HG03571 (cell line): ENCODE data around the gene DCAF6.

Source experiments
- ATAC-seq: cut with Tn5 transposase; IDR thresholded peaks from one replicate; pipeline ENCODE4 v1.9.1; 2021; ENCODE audit not compliant: unreplicated experiment

The DCAF6 gene

DNA sequence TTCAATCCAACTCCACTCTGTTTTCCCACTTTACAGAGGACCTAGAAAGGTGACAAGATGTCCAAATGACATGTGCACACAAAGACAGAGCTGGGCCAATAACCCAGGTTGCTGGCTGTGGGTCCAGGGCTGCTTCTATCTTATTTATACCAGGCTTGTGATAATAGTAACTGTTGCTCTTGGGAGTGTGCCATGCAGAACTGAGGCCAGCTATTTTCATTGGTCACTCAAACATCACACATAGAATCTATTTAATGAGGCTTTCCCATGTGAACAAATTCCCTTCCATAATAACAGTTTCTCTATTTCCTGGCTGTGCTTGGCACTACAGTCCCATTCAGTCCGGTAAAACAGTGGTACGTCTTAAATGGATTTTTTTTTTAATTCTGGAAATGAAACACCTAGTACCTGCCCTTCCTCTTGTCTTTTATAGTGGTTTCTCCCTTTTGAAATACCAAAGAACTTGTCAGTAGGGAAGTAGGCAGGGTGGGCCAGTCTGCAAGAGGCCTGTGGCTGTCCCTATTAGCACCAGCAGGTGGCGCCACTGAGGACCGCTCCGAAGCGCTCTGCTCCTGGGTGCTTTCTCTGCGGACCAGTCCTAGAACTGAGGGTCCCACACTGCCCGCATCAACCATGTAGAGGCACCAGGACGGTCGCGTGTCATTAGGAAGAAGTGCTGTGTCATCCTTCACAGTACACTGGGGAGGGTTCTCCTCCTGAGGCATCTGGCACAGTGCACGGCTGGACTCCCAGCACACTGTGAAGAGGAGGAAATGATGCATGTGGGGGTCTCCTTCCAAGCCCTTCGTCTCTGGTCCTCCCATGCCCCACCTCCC lies 148.1 kb downstream of the DCAF6 start:
- ATAC-seq, result no peak

DNA sequence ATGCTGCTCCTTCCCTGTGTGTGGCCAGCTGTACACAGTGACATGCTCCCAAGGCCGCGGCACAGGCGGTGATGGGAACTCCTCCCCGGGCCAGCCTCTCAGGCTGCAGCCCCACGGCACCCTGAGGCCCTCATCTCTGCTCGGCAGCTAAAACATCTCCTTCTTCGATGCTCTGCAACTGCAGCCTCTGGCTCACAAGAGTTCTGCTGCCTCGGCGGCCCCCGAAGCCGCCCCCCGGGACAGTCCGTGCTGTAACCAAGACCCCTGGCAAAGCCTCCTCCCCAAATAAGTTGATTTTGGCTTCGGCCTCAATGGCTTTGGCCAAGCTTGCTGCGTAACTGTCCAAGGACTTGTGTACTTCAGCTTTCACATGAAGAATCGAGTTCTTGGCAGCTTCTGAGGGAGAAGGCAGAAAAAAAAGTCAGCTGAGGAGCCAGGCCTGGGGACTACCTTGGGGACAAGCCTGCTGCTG lies 149.0 kb downstream of the DCAF6 start:
- no peak for ATAC-seq

DNA sequence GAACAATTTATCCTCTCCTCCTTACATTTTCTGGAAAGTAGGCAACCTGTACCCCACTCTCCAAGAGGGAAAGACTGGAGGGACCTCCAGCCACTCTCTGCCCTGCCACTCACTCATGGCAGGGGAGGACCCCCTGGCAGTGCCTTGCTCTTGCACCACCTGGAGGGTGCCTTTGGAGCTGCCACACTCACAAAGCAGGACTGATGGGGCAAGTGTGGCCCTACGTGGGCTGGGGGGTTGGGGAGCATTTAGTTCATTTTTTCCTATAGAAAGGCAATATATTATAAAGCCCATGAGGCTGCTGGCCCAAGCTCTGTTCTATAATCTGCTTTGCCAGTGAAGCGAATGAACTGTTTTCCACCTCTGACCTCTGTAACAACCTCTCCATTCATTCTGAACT lies 150.0 kb downstream of the DCAF6 start:
- no peak for ATAC-seq

DNA sequence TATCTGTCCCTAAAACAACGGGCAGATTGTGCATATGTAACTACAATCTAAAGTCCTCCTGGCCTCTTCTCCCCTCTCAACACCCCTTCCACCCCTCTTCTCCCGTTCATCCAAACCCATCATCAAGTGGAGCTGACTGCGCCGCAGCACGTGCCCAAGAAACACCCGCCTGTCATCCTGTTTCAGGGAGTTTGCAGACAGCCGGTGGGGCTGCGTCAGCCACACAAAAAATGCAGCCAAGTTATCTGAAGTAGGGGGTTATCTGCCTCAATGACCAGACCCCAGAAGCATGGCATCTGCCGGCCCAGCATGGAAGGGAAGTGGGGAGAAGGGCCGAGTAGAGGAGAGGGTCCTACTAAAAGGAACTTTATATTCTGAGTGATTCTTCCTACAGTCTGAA lies 151.2 kb downstream of the DCAF6 start:
- ATAC-seq, result no peak

DNA sequence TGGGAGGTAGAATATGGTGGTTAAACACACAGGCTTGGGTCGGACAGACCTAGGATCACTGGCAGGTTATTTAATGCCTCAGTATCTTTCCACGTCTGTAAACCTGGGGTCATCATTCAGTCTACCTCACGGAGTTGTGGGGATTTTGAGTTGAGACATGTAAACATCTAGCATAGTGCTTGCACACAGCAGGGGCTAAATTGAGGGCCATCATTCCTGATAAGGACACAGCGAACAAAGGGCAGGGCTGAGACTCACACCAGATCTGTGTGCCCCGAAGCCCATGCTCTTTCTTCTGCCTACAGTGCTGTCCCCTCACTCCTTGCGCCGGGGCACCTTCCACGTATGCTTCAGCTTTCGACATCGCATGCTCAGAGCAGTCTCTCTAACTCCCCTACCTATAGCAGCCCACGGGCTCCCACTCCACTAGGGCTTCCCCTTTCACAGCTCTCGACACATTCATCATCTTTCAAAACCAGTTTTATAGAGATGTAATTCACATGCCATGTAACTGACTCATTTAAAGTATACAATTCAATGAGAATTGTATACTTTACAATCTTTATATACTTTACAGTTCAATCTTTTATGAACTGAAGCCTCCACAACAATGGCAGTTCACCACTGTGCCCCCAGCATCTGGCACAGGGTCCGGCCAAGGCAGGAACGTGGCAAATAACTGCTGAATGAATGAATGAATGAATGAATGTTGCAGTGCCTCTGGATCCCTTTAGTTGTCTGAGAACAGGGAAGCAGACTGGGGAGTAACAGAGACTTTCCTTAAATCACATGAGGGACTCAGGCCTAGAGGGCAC lies 152.2 kb downstream of the DCAF6 start:
- ATAC-seq, result no peak

DNA sequence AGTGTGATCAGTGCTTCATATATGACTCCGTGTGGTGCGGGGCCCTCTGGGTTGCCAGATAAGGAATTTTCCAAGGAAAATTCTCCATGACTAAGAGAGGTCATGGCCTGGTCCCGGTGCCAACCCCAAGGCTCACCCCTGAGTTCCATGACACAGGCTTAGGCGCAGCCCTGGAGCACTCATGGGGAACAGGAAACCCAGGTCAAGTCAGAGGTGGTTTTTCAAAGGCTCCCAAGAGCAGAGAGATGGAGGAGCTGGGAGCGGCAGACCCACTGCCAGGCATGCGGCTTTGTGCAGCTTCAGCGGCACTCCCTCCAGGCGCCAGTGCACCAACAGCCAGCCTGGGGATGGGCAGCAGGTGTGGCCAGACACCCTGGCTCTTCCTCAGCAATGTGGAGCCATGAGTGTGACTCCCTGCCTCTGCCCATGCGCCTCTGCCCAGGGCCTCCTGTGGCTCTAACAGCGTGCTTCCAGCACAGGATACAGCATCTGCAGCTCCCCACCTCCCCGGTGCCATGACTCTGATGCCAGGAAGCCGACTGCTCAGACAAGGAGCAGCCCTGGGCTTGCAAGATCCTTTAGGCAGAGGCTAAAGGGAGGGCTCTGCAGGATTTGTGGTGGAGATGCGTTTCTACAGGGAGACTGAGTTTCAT lies 153.0 kb downstream of the DCAF6 start:
- no peak for ATAC-seq

DNA sequence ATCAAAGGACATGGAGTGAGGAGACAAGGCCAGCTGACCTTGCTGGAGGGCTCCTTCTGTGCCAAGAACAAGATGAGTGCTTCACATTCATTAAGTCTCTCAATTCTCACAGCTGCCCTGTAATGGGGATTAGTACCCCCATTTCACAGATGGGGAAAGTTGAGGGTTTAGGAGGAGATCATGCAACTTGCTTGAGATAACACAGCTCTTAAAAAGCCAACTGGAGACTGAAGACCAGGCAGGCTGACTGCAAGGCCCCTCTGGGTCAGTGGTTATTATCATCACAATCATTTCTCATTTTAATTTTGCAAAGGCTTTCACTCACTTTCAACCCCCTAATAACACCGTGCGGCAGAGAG lies 153.5 kb downstream of the DCAF6 start:
- ATAC-seq, result no peak

DNA sequence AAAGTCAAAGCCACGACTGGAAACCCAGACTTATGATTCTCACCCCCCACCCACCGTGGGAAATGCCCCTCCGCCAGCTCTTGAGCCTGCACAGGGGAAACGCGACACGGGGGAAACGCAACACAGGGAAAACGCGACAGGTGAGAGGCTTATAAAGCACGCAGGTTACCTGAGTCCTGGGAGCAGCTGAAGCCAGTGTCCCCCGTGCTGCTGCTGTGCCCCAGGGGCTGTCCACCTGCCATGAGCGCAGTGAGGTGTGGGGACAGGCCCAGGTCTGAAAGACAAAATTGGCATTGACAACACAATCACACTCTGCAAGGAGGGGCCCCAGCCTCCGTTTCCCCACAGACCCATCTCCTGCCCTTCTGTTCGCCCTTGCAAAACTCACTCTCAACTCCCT lies 153.9 kb downstream of the DCAF6 start:
- no peak for ATAC-seq

DNA sequence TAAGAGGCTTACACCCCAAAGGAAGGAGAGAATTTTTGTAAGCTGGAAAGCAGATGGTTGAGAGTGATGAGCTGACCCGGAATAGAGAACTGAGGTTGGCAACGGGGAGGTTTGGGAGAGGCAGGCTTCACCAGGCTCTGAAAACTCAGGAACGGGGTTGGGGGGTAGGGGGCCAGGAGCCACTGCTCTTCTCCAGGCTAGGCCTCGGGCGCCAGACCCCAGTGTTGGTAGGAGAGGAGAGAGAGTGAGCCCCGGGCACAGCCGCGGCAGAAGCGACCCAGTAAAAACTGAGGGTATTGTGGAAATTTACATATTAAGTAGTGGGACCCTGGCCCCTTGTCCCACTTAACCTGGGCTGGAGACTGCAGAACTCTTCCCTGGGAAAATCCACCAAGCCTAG lies 154.6 kb downstream of the DCAF6 start:
- ATAC-seq, result no peak

DNA sequence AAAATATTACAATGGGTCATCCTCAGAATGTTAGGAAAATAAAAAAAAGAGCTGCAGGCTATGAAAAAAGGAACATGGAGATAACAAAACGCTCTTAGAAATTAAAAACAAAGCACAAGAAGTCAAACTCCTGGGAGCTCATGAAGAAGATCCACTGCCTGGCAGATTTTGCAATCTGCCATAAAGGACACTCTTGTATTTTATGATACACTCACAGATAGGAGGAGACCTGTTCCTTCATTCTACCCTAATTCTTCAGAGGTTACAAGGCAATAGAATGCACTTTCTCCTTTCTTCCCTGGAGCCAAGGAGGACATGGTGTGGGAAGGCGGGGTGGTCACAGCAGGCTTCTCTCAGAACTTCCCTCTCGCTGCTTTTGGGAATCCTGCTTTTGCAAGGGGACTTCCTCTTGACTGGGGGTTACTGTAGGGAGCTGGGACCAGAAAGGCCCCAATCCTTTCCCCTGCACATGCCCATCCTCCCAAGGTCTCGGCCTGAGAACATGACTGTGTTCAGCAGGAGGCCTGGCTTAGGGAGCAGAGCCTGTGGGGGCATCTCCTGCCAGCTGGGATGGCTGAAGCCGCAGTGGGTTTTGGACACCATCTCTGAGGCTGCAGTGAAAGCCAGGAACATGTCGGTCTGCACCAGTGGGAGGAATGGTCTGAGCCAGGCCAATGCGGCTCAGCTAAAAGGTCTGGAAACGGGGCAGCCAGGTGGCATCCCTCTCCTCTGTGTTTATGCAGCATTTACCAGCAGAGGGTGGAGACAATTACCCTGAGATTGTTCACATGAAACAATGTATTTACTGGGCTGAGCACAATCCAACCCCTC lies 155.5 kb downstream of the DCAF6 start:
- no peak for ATAC-seq

DNA sequence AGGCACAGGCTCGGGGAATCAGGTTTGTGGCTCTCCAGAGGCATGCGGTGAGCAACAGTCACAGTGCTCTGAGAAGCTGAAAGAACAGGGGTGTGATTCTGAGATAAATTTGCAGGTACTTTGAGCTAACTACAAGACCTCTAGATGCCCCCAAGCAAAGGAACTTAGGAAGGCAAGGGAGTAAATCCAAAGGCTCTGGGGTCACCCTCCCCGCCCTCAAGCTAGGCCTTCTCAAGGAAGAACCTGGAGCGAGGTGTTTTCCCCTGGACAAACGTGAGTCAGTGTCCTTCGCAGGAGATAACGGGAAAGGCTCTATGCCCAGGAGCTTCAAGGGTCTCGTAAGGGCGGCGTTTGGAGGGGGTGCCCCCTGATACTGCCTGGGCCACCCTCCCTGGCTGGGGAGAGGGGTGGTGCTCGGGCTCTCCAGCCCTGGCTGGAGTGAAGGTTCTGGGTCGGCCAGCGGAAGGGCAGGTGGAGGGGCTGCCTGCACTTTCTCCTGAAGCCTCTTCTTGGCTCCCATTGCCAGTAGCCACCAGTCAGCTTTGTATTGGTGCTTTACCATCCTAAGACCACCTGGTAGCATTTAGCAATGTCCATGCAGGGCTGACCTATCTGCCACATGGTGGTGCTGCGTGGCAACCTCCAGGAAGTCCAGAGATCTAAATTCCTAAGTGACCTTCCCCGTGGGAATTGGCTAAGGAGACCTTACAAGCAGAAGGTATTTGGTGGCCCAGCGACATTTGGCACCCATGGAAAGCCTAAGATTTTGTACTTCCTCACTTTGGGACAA lies 156.3 kb downstream of the DCAF6 start:
- ATAC-seq, result no peak

DNA sequence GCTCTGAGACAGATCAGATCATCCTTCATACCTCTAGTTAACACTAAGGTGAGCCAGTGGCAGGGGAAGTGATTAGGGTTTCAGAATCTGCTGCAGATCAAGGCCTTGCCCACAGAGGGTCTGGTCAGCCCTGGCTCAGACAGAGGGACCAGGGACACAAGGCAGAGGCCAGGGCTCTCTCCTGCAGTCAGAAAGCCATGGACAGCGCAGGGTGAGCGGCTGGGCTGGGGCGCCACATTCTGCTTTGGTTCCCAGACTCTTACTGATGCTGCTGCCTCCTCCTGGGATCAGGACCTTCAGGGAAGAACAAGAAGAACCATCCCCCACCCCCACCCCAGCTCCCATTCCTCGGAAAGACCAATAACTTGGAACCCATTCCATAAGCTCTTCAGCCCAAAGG lies 157.1 kb downstream of the DCAF6 start:
- no peak for ATAC-seq

DNA sequence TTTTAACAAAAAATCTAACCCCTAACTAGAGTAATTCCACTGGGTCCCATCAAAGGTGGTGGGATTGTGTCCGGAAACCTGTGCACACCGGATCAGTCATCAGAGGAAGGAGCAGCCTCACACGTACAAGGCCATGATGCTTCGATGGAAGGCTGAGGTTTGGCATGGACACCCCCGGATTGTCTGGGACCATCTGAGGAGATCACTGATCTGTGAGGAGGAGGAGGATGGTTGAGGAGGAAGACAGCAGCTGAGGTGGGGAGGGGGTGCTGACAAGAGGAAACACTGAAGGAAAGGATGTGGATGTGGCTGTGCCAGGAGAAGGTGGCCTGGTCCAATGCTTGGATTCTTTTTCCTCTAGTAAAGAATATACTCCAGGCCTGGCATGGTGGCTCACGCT lies 159.0 kb downstream of the DCAF6 start:
- ATAC-seq, result no peak

DNA sequence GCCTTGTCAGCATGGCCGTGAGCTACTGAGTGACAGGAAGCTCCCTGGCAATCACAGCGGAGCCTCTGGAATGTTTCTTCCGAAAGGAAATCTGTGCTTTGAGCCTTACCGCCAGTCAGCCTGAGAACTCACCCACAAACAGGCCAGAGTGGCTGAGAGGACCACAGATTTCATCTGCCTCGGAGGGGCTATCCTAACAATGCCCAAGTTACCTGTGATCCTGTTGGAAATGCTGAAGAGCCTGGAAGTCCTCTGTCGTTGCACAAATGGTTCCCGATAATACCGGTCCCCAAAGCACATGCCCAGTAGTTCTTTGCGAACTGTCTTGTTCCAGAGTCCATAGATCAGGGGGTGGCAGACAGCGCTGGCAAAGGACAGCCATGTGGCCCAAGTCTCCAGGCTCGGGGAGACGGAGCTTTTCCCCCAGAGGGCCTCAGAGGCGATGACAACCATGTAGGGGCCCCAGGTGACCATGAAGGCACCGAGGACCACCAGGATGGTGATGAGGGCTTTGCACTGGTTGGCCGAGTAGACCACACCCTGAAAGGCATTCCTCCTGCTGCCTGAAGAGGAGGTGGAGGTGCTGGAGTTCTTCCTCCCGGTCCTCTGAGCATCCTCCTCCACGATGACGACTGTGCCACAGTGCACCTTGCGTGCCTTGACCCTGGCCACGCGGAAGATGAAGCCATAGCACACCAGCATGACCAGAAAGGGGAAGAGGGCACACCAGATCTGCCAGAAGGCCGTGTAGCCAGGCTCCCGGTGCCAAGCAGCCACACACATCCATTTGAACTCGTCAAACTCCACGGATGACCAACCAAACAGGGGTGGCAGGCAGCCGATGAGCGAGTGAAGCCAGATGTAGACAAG lies 160.0 kb downstream of the DCAF6 start:
- ATAC-seq, result no peak

DNA sequence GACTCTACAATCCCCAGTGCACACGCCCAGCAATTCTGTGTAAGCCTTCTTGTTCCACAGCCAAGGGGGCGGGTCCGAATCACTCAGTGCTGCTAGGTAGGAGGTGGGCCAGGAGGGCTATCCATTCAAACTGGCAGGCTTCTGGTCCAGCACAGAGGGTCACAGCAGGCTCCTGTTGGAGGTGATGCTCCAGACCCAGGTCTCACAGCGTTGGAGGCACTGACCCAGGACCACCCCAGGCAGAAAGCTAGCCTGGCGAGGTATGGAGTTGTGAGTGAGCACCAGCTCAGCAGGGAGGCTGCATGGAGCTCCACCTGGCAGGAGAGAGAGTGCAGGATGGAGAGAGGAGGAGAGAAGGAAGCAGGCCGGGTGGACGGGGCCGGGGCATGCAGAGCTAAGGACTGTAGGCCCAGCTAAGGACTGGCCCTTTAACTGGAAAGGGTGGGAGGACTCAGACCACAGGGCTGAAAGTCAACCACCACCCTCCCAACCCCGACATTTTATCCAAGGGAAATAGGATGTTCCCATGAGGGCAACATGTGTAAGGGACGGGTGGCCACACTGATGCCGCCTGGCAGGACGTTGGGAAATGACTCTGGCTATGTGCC lies 161.5 kb downstream of the DCAF6 start:
- no peak for ATAC-seq

DNA sequence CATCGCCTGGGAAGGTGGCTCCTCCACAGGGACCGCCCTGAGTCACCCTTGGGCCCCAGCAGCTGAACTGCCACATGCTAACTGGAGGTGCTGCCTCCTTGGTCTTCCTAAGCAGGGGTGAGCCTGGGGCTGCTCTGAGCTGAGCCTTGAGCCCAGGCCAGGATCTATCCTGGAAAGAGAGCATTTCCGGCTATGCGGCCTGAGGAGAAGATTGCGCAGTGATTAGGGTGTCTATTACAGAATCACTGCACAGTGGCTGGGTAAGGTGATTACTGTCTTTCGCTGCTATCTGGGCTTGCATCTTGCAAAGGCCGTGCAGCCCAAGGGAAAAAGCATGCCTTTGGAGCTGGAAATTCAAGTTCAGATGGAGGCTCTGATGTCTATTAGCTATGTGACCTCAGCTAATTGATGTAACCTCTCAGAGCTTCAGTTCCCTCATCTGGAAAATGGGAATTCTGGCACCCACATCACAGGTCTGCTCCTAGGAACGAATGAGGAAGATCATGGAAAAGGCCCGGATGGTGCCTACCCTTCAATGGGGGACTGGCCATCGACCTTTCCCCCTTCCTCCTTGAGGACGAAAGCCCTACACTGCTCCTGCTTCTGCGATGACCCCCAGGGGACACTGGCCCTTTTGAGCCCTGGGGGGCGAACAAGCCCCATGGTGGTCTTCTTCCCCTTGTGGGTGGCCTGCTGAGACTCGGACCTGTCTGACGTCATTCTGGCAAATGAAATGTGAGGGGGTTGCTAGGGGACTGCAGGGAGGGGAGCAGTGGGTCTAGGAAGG lies 162.2 kb downstream of the DCAF6 start:
- no peak for ATAC-seq

DNA sequence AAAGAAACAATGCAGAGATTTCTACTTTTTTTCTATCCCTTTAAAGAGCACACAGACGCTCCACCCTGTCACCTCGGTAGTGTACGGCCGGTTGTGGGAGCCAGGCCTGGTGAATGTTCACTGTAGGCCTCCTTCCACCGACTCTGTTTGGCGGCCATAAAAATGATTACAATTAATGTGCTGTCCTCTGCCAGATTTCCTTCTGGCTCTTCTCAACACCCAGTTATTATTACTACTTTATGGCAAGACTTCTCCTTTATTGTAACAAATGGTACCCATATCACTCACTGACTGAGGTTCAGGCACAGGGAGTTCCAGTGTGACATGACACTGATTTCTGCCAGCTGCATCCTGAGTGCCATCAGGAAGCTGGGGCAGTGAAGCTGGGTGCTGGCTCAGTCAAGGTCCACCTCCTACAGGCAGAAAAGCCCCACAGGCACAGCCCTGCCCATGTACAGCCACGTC lies 162.9 kb downstream of the DCAF6 start:
- ATAC-seq, result no peak
